Adrenal gland (tissue), 12 donors: ENCODE results near the gene ZNF850. TPM values are rescaled to one million over a fixed set of nuclear protein-coding genes. Genes with fewer than 3 reads are reported as not detected.

Experiments used
- DNase-seq, 7 donors: peaks; one replicate each; pipeline ENCODE4 v3.0.0-alpha.2; 2019 to 2020
- H3K27ac ChIP-seq, 5 donors: fragments of 200-600 bp; sonication (generic) in 4 of 5; 1 replicate in 3 of 5; 2 replicates in 2 of 5; pipeline versions ENCODE4 v1.5.1 to v1.8.0; 2016 to 2020; ENCODE audit warnings: mild to moderate bottlenecking in 1 of 5
- H3K27me3 ChIP-seq: fragments of 200-600 bp; 2 replicates; pipeline ENCODE4 v1.8.0; 2021
- H3K36me3 ChIP-seq, 2 donors: fragments of 200-600 bp; replicated peaks in 1 of 2; 1 replicate in 1 of 2; 2 replicates in 1 of 2; pipeline versions ENCODE4 v1.5.1 to v1.8.0; 2018 to 2022
- H3K4me1 ChIP-seq, 2 donors: fragments of 200-600 bp; replicated peaks in 1 of 2; 1 replicate in 1 of 2; 2 replicates in 1 of 2; pipeline versions ENCODE4 v1.5.1 to v1.8.0; 2018 to 2021
- H3K4me3 ChIP-seq, 4 donors: fragments of 200-600 bp; sonication (generic) in 3 of 4; one replicate each; pipeline ENCODE4 v1.5.1; 2016 to 2018
- H3K9me3 ChIP-seq, 3 donors: fragments of 200-600 bp; sonication (generic) in 1 of 3; replicated peaks in 1 of 3; 1 replicate in 2 of 3; 2 replicates in 1 of 3; pipeline versions ENCODE4 v1.5.1 to v1.8.0; 2016 to 2021
- CTCF ChIP-seq, 6 experiments: fragments of 450-650 bp in 4 of 6; fragments of 200-600 bp in 2 of 6; sonication (generic) in 1 of 6; IDR thresholded peaks; 1 replicate in 5 of 6; 2 replicates in 1 of 6; pipeline versions ENCODE4 v1.5.1 to v1.8.0; 2016 to 2021; ENCODE audit warnings: antibody characterized with exemption in 6 of 6, mild to moderate bottlenecking in 2 of 6, moderate library complexity in 1 of 6
- POLR2A ChIP-seq, 2 donors: fragments of 450-650 bp; IDR thresholded peaks; one replicate each; pipeline ENCODE4 v1.6.1; 2017; ENCODE audit warnings: antibody characterized with exemption in 2 of 2, mild to moderate bottlenecking in 2 of 2, moderate library complexity in 1 of 2
- WGBS, 4 donors: extraction: QIAGEN DNeasy Blood & Tissue Kit in 2 of 4; methylation state at CpG; one replicate each; pipeline versions ENCODE4 v1.1.5 to v1.1.7; 2013 to 2017; 5-methylcytosine and 5-hydroxymethylcytosine counted together
- intact Hi-C, 2 donors: fragments of 100-400 bp; cut with DNase I; formaldehyde crosslinking; loops; one replicate each; pipeline versions ENCODE4 v1.14.1 to v1.15.0; 2022 to 2023
- polyA plus RNA-seq, 3 donors: library from polyadenylated mRNA; stranded (reverse); fragments of 200-250 nt in 2 of 3; fragments of 350-450 nt in 1 of 3; fragmentation: Illumina TruSeq in 1 of 3; extraction: RNeasy Lipid Tissue Mini Kit (QIAGEN cat#74804) in 1 of 3; gene quantifications; one replicate each; pipeline ENCODE4 v1.2.3, GENCODE V29; 2013 to 2014
- total RNA-seq, 9 donors: library from RNA; depleted of rRNA in 4 of 9; stranded (reverse); fragments of >200 nt in 4 of 9; fragments of 120-200 nt in 1 of 9; fragmentation: NEBNext Ultra II Directional in 1 of 9; extraction: Animal tissue kit (Norgen Biotek cat#: 25700) in 1 of 9; gene quantifications; one replicate each; pipeline versions ENCODE4 v1.1.0 to v1.2.4, GENCODE V29; 2013 to 2023
- donor health status: healthy with polysubstance abuse.
- donor health status: Bipolar disorder and iron deficiency.
- donor health status: DM: yes; HTN: yes; CAD: no.
- donor health status: DM: no; HTN: no; CAD: no.
- donor health status: DM: no; HTN: no; CAD: no.
- donor health status: DM: yes; HTN: yes; CAD: no.

ZNF850 gene
- total and polyA plus RNA-seq, 12 donors: 0.34 to 11.8 (median 3.6) TPM

DNA sequence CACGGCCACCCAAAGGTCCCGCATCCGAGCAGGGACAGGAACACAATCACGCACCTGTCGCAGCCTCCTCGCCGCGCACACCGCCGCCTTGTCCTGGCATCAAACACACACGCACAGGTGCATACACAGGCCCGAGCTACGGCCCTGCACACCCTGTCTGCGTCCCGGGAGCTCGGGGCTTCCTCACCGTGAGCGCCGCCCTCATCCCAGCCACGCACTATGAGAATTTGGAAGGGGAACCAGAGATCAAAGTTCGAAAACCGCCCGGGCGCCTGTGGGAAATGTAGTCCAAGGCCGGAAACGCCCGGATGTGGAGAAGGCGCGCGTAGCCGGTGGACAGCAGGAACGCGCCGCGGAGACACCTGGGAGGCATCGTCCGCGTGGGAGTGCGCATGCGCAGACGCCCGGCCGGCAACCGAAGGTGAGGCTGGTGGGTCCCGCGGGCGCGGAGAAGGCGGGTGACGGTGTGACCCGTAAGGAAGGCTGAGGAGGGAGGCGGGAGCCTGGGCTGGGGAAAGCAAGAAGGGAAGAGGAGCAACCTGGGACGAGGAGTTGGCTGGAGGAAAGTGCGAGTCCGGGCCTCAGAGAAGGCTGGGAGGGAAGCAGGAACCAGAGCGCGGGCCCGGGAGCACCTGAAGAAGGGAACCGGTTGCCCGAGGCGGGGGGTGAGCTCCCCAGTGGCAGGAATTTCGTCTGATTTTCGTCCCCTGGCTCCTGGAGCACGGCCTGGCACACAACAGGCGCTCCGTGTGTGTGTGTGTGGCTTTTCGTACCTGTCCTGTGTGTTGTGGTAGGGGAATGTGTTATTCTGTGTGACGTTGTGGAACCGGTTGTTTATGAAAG is 85.2 kb downstream of the ZNF850 start, which contains the start of gene ZNF567:
TSS of gene ZNF567 (plus strand) at position 399 of the 843 bp plus-strand sequence. CDS start 7,256 bp downstream, outside the sequence.
- H3K27me3 ChIP-seq: no peaks in the 10 kb centered on the region
- H3K4me3 ChIP-seq: peak within 1 kb of the TSS; percentile 46 to 96 (median 74)
- peaks cover 0 to 6% of the 10 kb centered on the region in 2 donors for H3K36me3 ChIP-seq
- no peaks in the 10 kb centered on the region for H3K9me3 ChIP-seq
- peak in 1 of 6 experiments; percentile 16 for TF ChIP-seq CTCF (IDR thresholded peaks at IDR 0.05)
- peak; percentile 44 to 94 for TF ChIP-seq POLR2A (IDR thresholded peaks at IDR 0.05)
- WGBS, 4 donors: 0 to 1% (median 0%) methylated on average over 35 to 69 of the region's 69 CpGs
- intact Hi-C loops: no loop called here
- H3K4me1 ChIP-seq: peaks cover 9 to 22% of the 10 kb centered on the region in 2 donors
- peak; percentile 98 to 99 (median 99) for DNase-seq
- peak within 1 kb of the TSS; percentile 14 to 87 (median 61) for H3K27ac ChIP-seq

GRCh38 chr19:36686365-36687213 is 86.0 kb downstream of the ZNF850 start:
- WGBS, 4 donors: 5 to 10% (median 9%) methylated on average over 15 to 20 of the region's 20 CpGs
- peak overlapping the region; percentile 26 to 96 (median 61) for H3K4me3 ChIP-seq
- peaks cover 9 to 22% of the 10 kb centered on the region in 2 donors for H3K4me1 ChIP-seq
- H3K27me3 ChIP-seq: no peaks in the 10 kb centered on the region
- TF ChIP-seq CTCF (IDR thresholded peaks at IDR 0.05): no peak
- no peak for TF ChIP-seq POLR2A (IDR thresholded peaks at IDR 0.05)
- H3K27ac ChIP-seq: peak overlapping the region; percentile 14 to 87 (median 57)
- peak in 6 of 7 donors; percentile 24 to 67 (median 41) for DNase-seq
- peaks cover 0 to under 1% of the 10 kb centered on the region in 2 donors for H3K36me3 ChIP-seq
- intact Hi-C loops: no loop called here
- H3K9me3 ChIP-seq: no peaks in the 10 kb centered on the region

DNA sequence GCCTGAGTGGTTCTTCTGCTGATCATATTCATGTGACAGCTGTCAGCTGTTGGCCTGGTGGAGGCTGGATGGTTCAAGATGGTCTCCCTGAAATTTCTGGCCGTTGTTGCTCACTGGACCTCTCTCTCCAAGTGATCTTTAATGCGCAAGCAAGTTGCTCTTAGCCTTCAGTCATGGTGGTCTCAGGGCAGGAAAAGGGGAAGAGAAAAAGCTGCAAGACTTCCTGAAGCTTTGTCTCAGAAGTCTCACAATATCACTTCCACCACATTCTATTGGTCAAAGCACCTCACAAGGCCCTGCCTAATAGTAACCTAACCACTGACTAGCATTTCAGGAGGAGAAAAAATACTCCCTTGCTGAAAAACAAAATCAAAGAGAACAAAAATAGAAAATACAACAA is 86.8 kb downstream of the ZNF850 start:
- TF ChIP-seq CTCF (IDR thresholded peaks at IDR 0.05) (no peak), POLR2A (IDR thresholded peaks at IDR 0.05) (no peak)
- H3K9me3 ChIP-seq: no peaks in the 10 kb centered on the region
- DNase-seq: no peak
- no peaks in the 10 kb centered on the region for H3K27me3 ChIP-seq
- H3K4me1 ChIP-seq: peaks cover 9 to 22% of the 10 kb centered on the region in 2 donors
- peak overlapping the region in 1 of 5 donors; percentile 61 for H3K27ac ChIP-seq
- H3K36me3 ChIP-seq: no peaks in the 10 kb centered on the region
- intact Hi-C loops: no loop called here
- H3K4me3 ChIP-seq: peak overlapping the region in 1 of 4 donors; percentile 76
- WGBS, 4 donors: 91 to 95% (median 94%) methylated on average over 2 of the region's 2 CpGs

DNA sequence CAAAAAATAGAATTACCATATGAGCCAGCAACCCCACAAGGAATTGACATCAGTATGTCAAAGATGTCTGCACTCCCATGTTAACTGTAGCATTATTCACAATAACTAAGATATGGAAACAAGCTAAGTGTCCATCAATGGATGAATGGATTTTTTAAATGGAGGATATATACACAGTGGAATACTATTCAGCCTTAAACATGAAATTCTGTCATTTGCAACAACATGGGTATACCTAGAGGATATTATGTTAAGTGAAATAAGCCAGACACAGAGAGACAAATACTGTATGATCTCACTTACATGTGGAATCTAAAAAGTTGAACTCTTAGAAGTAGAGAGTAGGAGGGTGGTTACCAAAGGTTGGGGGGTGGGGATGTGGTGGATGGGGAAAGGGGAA is 93.2 kb downstream of the ZNF850 start:
- DNase-seq: no peak
- Histone ChIP-seq H3K27me3 (no peaks in the 10 kb centered on the region), H3K4me1 (no peaks in the 10 kb centered on the region), H3K36me3 (no peaks in the 10 kb centered on the region), H3K9me3 (no peaks in the 10 kb centered on the region), H3K27ac (no peak overlapping the region), H3K4me3 (no peak overlapping the region)
- intact Hi-C loops: no loop called here
- no peak for TF ChIP-seq POLR2A (IDR thresholded peaks at IDR 0.05)
- no peak for TF ChIP-seq CTCF (IDR thresholded peaks at IDR 0.05)
